GM12878 (cell line): ENCODE results near the gene ELAC1. TPM values are rescaled to one million over a fixed set of nuclear protein-coding genes. Genes with fewer than 3 reads are reported as not detected.
A peak's percentile ranks its signal among the peaks of the same experiment; 100 is the strongest.

Experiments
- ATAC-seq: fragments of 200-7000 bp; cut with Tn5 transposase; 3 replicates; pipeline ENCODE4 v1.9.1; 2020; ENCODE audit warnings: mild to moderate bottlenecking, moderate library complexity
- BruUV-seq: library from RNA; stranded (reverse); fragments of 400-500 nt; replicated peaks from 2 replicates; lab custom pipeline; 2021; lab: Mats Ljungman, UMichigan
- CTCF ChIA-PET: fragments of 300-600 bp; sonication (Branson Sonifier 250); formaldehyde crosslinking; extraction: SDS; loops from one replicate; lab custom pipeline; 2021; ENCODE audit warnings: inconsistent platforms; lab: Yijun Ruan, JAX
- POLR2A ChIA-PET: fragments of 350-600 bp; formaldehyde crosslinking; extraction: SDS; loops from one replicate; lab custom pipeline; 2021; ENCODE audit warnings: inconsistent platforms; lab: Charles Lee
- RAD21 ChIA-PET: fragments of 300-600 bp; sonication (Branson Sonifier 250); formaldehyde crosslinking; loops from one replicate; lab custom pipeline; 2023; ENCODE audit warnings: antibody characterized with exemption; ENCODE audit not compliant: unreplicated experiment; lab: Charles Lee
- SMC1A ChIA-PET: fragments of 300-600 bp; sonication (Branson Sonifier 250); formaldehyde crosslinking; loops from one replicate; lab custom pipeline; 2023; ENCODE audit not compliant: unreplicated experiment, uncharacterized antibody; lab: Charles Lee
- DNase-seq: peaks from one replicate; pipeline ENCODE4 v3.0.0-alpha.2; 2011; ENCODE audit warnings: low read depth, low spot score
- FAIRE-seq: peaks from 3 replicates; lab custom pipeline; 2011; peaks lifted over from hg19 to GRCh38; lab: Jason Lieb, UNC
- H2AFZ ChIP-seq: 2 replicates; pipeline ENCODE4 v1.6.0; 2011; ENCODE audit warnings: low read depth, low read length, control low read depth; ENCODE audit not compliant: control insufficient read depth
- H3K27ac ChIP-seq: 2 replicates; pipeline ENCODE4 v1.5.1; 2011; ENCODE audit warnings: control low read depth; ENCODE audit not compliant: control insufficient read depth, insufficient read depth
- H3K27me3 ChIP-seq, 2 experiments: replicated peaks in 1 of 2; 2 replicates each; pipeline versions ENCODE4 v1.6.0 to v1.6.1; 2011; ENCODE audit warnings: low read length in 1 of 2; ENCODE audit not compliant: control insufficient read depth in 2 of 2, insufficient read depth in 2 of 2
- H3K36me3 ChIP-seq, 2 experiments: 2 replicates each; pipeline ENCODE4 v1.5.1; 2011; ENCODE audit warnings: low read length in 1 of 2; ENCODE audit not compliant: control insufficient read depth in 2 of 2, insufficient read depth in 2 of 2
- H3K4me1 ChIP-seq: 2 replicates; pipeline ENCODE4 v1.6.1; 2011; ENCODE audit warnings: mild to moderate bottlenecking, low read length, moderate library complexity, mixed read lengths; ENCODE audit not compliant: control insufficient read depth, insufficient read depth
- H3K4me2 ChIP-seq: 2 replicates; pipeline ENCODE4 v1.6.0; 2011; ENCODE audit warnings: control low read depth; ENCODE audit not compliant: control insufficient read depth, insufficient read depth
- H3K4me3 ChIP-seq: fragments of 200-600 bp; sonication (generic); 2 replicates; pipeline ENCODE4 v1.5.1; 2016
- H3K79me2 ChIP-seq: 2 replicates; pipeline ENCODE4 v1.6.0; 2011; ENCODE audit warnings: low read length; ENCODE audit not compliant: control insufficient read depth, insufficient read depth
- H3K9ac ChIP-seq: 2 replicates; pipeline ENCODE4 v1.8.0; 2011; ENCODE audit warnings: low read length, control low read depth, mixed read lengths; ENCODE audit not compliant: control insufficient read depth, insufficient read depth
- H3K9me3 ChIP-seq: replicated peaks from 3 replicates; pipeline ENCODE4 v1.5.1; 2011; ENCODE audit warnings: mild to moderate bottlenecking, low read length; ENCODE audit not compliant: control insufficient read depth, insufficient read depth
- H4K20me1 ChIP-seq: 2 replicates; pipeline ENCODE4 v1.6.0; 2011; ENCODE audit not compliant: control insufficient read depth, insufficient read depth
- EP300 ChIP-seq, 2 experiments: fragments of 150-350 bp in 1 of 2; IDR thresholded peaks; 2 replicates each; pipeline ENCODE4 v1.6.1; 2011 to 2012; ENCODE audit warnings: low read depth in 2 of 2, low read length in 2 of 2, borderline replicate concordance in 1 of 2, improper control_type of control experiment in 1 of 2, inconsistent platforms in 1 of 2; ENCODE audit not compliant: control insufficient read depth in 1 of 2
- HDGF ChIP-seq: fragments of 450-650 bp; IDR thresholded peaks from 2 replicates; pipeline ENCODE4 v1.6.1; 2016; ENCODE audit warnings: antibody characterized with exemption
- MEF2A ChIP-seq: IDR thresholded peaks from 2 replicates; pipeline ENCODE4 v1.6.1; 2011; ENCODE audit warnings: low read depth, mild to moderate bottlenecking, low read length, moderate library complexity; ENCODE audit not compliant: insufficient read depth
- MLLT1 ChIP-seq: fragments of 450-650 bp; IDR thresholded peaks from 2 replicates; pipeline ENCODE4 v1.6.1; 2016; ENCODE audit warnings: mild to moderate bottlenecking
- RUNX3 ChIP-seq: IDR thresholded peaks from 2 replicates; pipeline ENCODE4 v1.6.1; 2012; ENCODE audit warnings: low read length, inconsistent platforms
- SMARCA5 ChIP-seq: fragments of 450-650 bp; IDR thresholded peaks from 2 replicates; pipeline ENCODE4 v1.6.1; 2017; ENCODE audit warnings: mild to moderate bottlenecking
- STAT3 ChIP-seq: IDR thresholded peaks from 2 replicates; pipeline ENCODE4 v1.6.1; 2011; ENCODE audit warnings: low read depth, low read length, improper control_type of control experiment
- ZNF217 ChIP-seq: fragments of 450-650 bp; IDR thresholded peaks from 2 replicates; pipeline ENCODE4 v1.6.1; 2017; ENCODE audit warnings: antibody characterized with exemption, mild to moderate bottlenecking
- WGBS: methylation state at CpG from one replicate; pipeline ENCODE4 v1.1.6; 2016; ENCODE audit warnings: low lambda C conversion rate; ENCODE audit not compliant: insufficient replicate concordance, insufficient coverage; ENCODE audit errors: missing lambda C conversion rate; 5-methylcytosine and 5-hydroxymethylcytosine counted together
- in situ Hi-C: fragments of 300-500 bp; cut with MboI; formaldehyde crosslinking; loops from 9 replicates; pipeline ENCODE4 v1.14.3; 2018; ENCODE audit warnings: mixed read lengths
- intact Hi-C: fragments of 100-400 bp; cut with micrococcal nuclease; formaldehyde crosslinking; loops from one replicate; pipeline ENCODE4 v1.14.2; 2022; ENCODE audit not compliant: unreplicated experiment
- polyA plus RNA-seq, 11 experiments: library from polyadenylated mRNA; depleted of rRNA in 4 of 11; unstranded in 6 of 11; stranded (reverse) in 5 of 11; fragments of >200 nt; fragmentation: Nextera tagmentation in 4 of 11; fragmentation: Illumina TruSeq in 1 of 11; extraction: Ambion mirVana in 4 of 11; extraction: Trizol in 1 of 11; gene quantifications; 1 replicate in 1 of 11; 2 replicates in 10 of 11; pipeline versions ENCODE4 v1.2.1 to v1.2.3, GENCODE V29; 2011 to 2016; ENCODE audit warnings: inconsistent platforms in 2 of 11, missing spikeins in 2 of 11, low read depth in 1 of 11
- total RNA-seq, 4 experiments: library from RNA; depleted of rRNA in 3 of 4; stranded (reverse); fragments of >200 nt in 3 of 4; fragmentation: Illumina TruSeq in 1 of 4; extraction: Trizol in 1 of 4; gene quantifications; 2 replicates each; pipeline versions ENCODE4 v1.2.1 to v1.2.3, GENCODE V29; 2013 to 2021

Gene ELAC1
- total and polyA plus RNA-seq, 10 of the 15 experiments (the other 5 are each of a cell fraction or from before 2014, with no cell fraction given) = 4.9 to 23.0 (median 9.8) TPM

DNA sequence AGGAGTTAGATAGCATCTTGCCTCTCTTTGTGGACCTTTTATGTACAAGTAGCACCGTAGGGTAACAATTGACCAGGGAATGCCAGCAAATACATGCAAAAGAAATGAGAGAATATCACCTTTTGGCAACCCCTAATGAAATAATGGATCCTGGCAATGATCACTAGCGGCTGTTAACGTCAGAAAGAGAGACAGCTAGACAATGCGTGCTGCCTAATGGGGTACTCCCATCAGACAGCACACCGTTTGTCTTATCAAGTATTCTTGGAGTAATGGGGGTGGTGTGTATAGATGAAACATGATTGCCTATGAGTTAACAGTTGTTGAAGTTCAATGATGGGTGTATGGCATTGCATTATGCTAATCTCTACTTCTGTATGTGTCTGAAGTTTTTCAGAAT is 1.6 kb downstream of the ELAC1 start:
- ATAC-seq (no peak), FAIRE-seq (no peak), DNase-seq (no peak)
- Histone ChIP-seq H3K9me3 (no peaks in the 10 kb centered on the region), H3K4me1 (peaks cover 5% of the 10 kb centered on the region), H4K20me1 (no peaks in the 10 kb centered on the region), H3K27me3 (no peaks in the 10 kb centered on the region), H3K4me2 (peak overlapping the region; percentile 89), H3K4me3 (0 out of 2 replicates have a peak overlapping the region, but pooled peaks have one; percentile 74), H3K9ac (no peak overlapping the region), H3K27ac (no peak overlapping the region), H3K79me2 (peaks cover 19% of the 10 kb centered on the region), H2AFZ (no peak overlapping the region), H3K36me3 (no peaks in the 10 kb centered on the region)
- CTCF ChIA-PET = no interaction called here
- TF ChIP-seq MEF2A (no peak), ZNF217 (no peak), MLLT1 (no peak), RUNX3 (no peak), HDGF (no peak), EP300 (IDR thresholded peaks at IDR 0.05; ENCODE audit: borderline replicate concordance in 1 of 2, control insufficient read depth in 1 of 2, low read depth in 2 of 2, low read length in 2 of 2) (no peak), STAT3 (no peak), SMARCA5 (no peak)
- over 99% methylated on average over 5 of the region's 5 CpGs for WGBS
- BruUV-seq = no TSS peak
- in situ Hi-C loops = no loop called here
- RAD21 ChIA-PET = no interaction called here
- intact Hi-C loops = loop anchor here (2.0 to 5.0 kb wide), 3 partner anchors 81 to 228 kb away; partner anchors contain the start of genes ME2 and MEX3C
- POLR2A ChIA-PET = no interaction called here
- SMC1A ChIA-PET = no interaction called here
